ENCODE data around the gene PSMC4.

DNA sequence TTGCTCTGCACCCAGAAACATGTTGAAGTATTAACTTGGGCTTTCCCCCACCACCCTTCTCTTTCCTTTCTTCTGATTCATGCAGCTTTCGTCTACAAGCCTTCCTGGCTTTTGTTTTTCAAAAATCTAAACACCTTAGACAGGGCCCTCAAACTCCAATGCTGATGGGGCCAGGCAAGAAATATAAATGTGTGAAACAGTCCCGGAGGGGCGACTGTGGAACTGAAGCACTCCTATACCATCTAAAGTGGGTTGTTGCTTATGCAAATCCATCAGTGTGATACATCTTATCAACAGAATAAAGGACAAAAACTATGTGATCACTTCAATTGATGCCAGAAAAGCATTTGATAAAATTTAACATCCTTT, 42.6 kb upstream of the PSMC4 start:
- TF ChIP-seq, protein P1, sequence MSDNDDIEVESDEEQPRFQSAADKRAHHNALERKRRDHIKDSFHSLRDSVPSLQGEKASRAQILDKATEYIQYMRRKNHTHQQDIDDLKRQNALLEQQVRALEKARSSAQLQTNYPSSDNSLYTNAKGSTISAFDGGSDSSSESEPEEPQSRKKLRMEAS (IDR thresholded peaks at IDR 0.05), result no peak
- TF ChIP-seq CEBPB (IDR thresholded peaks at IDR 0.05) (no peak), EGR1 (IDR thresholded peaks at IDR 0.05) (no peak), TAF1 (IDR thresholded peaks at IDR 0.05; ENCODE audit: low read depth) (no peak), NFIC (IDR thresholded peaks at IDR 0.05) (no peak), RAD21 (IDR thresholded peaks at IDR 0.05; ENCODE audit: low read depth) (no peak), FOXM1 (IDR thresholded peaks at IDR 0.05; ENCODE audit: borderline replicate concordance, low read depth) (no peak), YY1 (IDR thresholded peaks at IDR 0.05; ENCODE audit: low read depth) (no peak), TCF12 (IDR thresholded peaks at IDR 0.05; ENCODE audit: low read depth) (no peak), CREB1 (IDR thresholded peaks at IDR 0.05; ENCODE audit: low read depth) (no peak), TEAD4 (IDR thresholded peaks at IDR 0.05) (no peak)
- TF ChIP-seq, protein P2, sequence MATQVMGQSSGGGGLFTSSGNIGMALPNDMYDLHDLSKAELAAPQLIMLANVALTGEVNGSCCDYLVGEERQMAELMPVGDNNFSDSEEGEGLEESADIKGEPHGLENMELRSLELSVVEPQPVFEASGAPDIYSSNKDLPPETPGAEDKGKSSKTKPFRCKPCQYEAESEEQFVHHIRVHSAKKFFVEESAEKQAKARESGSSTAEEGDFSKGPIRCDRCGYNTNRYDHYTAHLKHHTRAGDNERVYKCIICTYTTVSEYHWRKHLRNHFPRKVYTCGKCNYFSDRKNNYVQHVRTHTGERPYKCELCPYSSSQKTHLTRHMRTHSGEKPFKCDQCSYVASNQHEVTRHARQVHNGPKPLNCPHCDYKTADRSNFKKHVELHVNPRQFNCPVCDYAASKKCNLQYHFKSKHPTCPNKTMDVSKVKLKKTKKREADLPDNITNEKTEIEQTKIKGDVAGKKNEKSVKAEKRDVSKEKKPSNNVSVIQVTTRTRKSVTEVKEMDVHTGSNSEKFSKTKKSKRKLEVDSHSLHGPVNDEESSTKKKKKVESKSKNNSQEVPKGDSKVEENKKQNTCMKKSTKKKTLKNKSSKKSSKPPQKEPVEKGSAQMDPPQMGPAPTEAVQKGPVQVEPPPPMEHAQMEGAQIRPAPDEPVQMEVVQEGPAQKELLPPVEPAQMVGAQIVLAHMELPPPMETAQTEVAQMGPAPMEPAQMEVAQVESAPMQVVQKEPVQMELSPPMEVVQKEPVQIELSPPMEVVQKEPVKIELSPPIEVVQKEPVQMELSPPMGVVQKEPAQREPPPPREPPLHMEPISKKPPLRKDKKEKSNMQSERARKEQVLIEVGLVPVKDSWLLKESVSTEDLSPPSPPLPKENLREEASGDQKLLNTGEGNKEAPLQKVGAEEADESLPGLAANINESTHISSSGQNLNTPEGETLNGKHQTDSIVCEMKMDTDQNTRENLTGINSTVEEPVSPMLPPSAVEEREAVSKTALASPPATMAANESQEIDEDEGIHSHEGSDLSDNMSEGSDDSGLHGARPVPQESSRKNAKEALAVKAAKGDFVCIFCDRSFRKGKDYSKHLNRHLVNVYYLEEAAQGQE (IDR thresholded peaks at IDR 0.05; ENCODE audit: low read depth), result no peak
